Loucy (cell line): Measurements from ENCODE around the gene SMARCAL1.

Experiments used
- EZH2phosphoT487 ChIP-seq: fragments of 200-600 bp; IDR thresholded peaks from 2 replicates; pipeline ENCODE4 v1.6.1; 2018; ENCODE audit warnings: antibody characterized with exemption, mild to moderate bottlenecking, moderate library complexity, borderline replicate concordance
- TF ChIP-seq, protein P1 (sequence below): fragments of 200-600 bp; sonication (generic); conservative IDR thresholded peaks from 2 replicates; pipeline ENCODE4 v1.5.1; 2014; ENCODE audit warnings: mild to moderate bottlenecking, antibody characterized with exemption, low read length

DNA sequence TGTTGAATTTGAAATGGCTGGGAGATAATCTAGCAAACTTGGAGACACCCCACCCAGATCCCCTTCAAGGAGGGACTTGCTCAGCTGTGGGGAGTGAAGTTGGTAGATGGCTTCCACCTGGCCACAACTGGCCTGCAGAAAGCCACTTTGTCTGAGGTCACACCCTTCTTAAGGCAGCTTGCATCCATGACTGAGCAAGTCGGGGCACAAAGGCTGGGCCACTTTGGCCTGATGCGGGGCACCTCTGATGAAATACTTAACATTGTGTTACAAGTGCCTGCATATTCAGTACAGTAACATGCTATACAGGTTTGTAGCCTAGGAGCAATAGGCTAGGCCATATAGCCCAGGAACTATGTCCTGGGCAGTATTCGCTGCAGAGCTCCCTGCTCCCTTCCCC, 73.0 kb downstream of the SMARCAL1 start:
- TF ChIP-seq, protein P1, sequence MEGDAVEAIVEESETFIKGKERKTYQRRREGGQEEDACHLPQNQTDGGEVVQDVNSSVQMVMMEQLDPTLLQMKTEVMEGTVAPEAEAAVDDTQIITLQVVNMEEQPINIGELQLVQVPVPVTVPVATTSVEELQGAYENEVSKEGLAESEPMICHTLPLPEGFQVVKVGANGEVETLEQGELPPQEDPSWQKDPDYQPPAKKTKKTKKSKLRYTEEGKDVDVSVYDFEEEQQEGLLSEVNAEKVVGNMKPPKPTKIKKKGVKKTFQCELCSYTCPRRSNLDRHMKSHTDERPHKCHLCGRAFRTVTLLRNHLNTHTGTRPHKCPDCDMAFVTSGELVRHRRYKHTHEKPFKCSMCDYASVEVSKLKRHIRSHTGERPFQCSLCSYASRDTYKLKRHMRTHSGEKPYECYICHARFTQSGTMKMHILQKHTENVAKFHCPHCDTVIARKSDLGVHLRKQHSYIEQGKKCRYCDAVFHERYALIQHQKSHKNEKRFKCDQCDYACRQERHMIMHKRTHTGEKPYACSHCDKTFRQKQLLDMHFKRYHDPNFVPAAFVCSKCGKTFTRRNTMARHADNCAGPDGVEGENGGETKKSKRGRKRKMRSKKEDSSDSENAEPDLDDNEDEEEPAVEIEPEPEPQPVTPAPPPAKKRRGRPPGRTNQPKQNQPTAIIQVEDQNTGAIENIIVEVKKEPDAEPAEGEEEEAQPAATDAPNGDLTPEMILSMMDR: no peak
- TF ChIP-seq EZH2phosphoT487: no peak
